Inflammatory macrophage (primary cell): ENCODE data around the gene LRRC41.
A peak's percentile ranks its signal among the peaks of the same experiment; 100 is the strongest.
"Not testable (repeated sequence)": the region's sequence is repeated elsewhere in the genome, so short reads cannot be mapped to it uniquely, and the experiment has no call there.

ENCODE experiments used
- DNase-seq, 2 donors: peaks; one replicate each; pipeline ENCODE4 v3.0.0-alpha.2; 2020 to 2022

Gene LRRC41

GRCh38 chr1:46322191-46322590 lies 18.8 kb upstream of the LRRC41 start:
- DNase-seq: not testable (repeated sequence)

GRCh38 chr1:46319960-46320914 lies 16.8 kb upstream of the LRRC41 start:
- not testable (repeated sequence) for DNase-seq

GRCh38 chr1:46319301-46319700 lies 15.9 kb upstream of the LRRC41 start:
- DNase-seq: not testable (repeated sequence)

GRCh38 chr1:46317323-46317722 lies 13.9 kb upstream of the LRRC41 start:
- no peak for DNase-seq

- no peak for DNase-seq
These were observed 12.4 kb upstream of the LRRC41 start for GRCh38 chr1:46315669-46316403.

- DNase-seq: no peak
These were observed 6.9 kb upstream of the LRRC41 start for GRCh38 chr1:46310321-46310720.

- DNase-seq: no peak
These were observed 6.2 kb upstream of the LRRC41 start for GRCh38 chr1:46309401-46310159.

- no peak for DNase-seq
These were observed 2.7 kb upstream of the LRRC41 start for GRCh38 chr1:46306159-46306530.

GRCh38 chr1:46303872-46304326 lies 483 bp upstream of the LRRC41 start:
- DNase-seq: no peak

- peak; percentile 12 to 19 for DNase-seq
These were observed 777 bp downstream of the LRRC41 start for GRCh38 chr1:46302641-46303037.

GRCh38 chr1:46301808-46302640 lies 1.4 kb downstream of the LRRC41 start:
- peak; percentile 16 to 54 for DNase-seq

GRCh38 chr1:46301406-46301807 lies 2.0 kb downstream of the LRRC41 start:
- peak in 1 of 2 donors; percentile 27 for DNase-seq

- DNase-seq: no peak
These were observed 2.6 kb downstream of the LRRC41 start for GRCh38 chr1:46300673-46301405.

- DNase-seq: no peak
These were observed 5.0 kb downstream of the LRRC41 start for GRCh38 chr1:46298387-46298786.

- no peak for DNase-seq
These were observed 8.1 kb downstream of the LRRC41 start for GRCh38 chr1:46295306-46295705.

GRCh38 chr1:46289976-46290375 lies 13.4 kb downstream of the LRRC41 start:
- DNase-seq: no peak

- no peak for DNase-seq
These were observed 14.3 kb downstream of the LRRC41 start for GRCh38 chr1:46289134-46289494.

GRCh38 chr1:46288485-46289133 lies 14.8 kb downstream of the LRRC41 start:
- DNase-seq: peak; percentile 74 to 79

GRCh38 chr1:46285730-46286477 lies 17.5 kb downstream of the LRRC41 start:
- no peak for DNase-seq
